GM12875 (cell line): ENCODE results near the gene OPN4.

ENCODE experiments used
- H3K4me3 ChIP-seq: one replicate; pipeline ENCODE4 v1.5.1; 2011; ENCODE audit warnings: low read depth, low read length, control low read depth
- TF ChIP-seq, protein P1 (sequence below): IDR thresholded peaks from 2 replicates; pipeline ENCODE4 v1.5.1; 2011; ENCODE audit warnings: low read depth, mild to moderate bottlenecking, control low read depth, inconsistent platforms, low read length, moderate library complexity, borderline replicate concordance; ENCODE audit not compliant: insufficient read depth

Gene OPN4

DNA sequence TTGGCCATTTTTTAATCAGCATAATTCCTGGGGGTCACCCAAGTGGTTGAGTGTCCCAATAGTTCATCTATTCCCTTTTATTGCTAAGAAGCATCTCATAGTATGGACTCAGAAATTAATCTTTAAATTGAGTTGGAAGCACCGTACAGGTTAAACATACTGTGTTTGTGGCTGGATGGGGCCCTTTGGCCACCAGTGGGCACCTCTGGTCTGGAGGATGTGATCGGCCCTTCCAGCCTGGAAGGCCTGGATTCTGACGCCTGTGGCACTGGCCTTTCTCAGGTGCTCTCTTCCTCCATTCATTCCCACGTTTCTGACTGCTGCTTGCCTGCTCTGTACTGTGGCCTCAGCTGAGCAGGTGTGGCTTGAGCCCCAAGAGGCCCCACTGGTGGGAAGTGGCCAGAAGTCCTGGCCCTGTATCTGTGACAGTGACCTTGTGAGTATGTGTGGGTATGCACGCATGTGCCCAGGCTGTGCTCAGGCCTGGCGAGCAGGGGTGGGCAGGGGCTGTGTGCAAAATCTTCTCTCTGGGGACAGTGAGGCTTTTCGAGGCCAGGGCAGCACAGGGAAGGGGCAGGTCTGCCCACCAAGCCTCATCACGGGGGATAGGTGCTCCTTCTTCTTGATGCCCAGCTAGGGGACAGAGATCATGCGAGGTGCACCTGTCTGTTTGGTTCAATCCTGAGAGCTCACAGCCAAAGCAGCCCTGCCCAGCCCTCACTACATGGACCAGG lies 44.0 kb downstream of the OPN4 start:
- TF ChIP-seq, protein P1, sequence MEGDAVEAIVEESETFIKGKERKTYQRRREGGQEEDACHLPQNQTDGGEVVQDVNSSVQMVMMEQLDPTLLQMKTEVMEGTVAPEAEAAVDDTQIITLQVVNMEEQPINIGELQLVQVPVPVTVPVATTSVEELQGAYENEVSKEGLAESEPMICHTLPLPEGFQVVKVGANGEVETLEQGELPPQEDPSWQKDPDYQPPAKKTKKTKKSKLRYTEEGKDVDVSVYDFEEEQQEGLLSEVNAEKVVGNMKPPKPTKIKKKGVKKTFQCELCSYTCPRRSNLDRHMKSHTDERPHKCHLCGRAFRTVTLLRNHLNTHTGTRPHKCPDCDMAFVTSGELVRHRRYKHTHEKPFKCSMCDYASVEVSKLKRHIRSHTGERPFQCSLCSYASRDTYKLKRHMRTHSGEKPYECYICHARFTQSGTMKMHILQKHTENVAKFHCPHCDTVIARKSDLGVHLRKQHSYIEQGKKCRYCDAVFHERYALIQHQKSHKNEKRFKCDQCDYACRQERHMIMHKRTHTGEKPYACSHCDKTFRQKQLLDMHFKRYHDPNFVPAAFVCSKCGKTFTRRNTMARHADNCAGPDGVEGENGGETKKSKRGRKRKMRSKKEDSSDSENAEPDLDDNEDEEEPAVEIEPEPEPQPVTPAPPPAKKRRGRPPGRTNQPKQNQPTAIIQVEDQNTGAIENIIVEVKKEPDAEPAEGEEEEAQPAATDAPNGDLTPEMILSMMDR: no peak
- H3K4me3 ChIP-seq: no peak overlapping the region

DNA sequence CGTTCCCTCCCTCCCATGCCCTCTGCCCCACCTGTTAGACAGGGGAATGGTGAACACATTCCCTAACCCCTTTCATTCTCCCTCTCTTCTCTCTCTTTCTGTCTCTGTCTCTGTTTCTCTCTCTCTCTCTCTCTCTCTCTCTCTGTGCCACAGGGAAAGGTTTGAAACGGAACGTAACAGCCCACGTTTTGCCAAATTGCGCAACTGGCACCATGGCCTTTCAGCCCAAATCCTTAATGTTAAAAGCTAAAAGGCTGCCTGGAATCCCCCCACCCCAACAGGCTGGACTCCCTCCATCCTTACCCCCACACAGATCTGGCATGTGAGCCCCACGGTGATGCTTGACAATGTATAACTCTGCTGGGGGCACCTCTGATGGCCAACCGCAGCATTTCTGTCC lies 44.8 kb downstream of the OPN4 start:
- no peak overlapping the region for H3K4me3 ChIP-seq
- TF ChIP-seq, protein P1: no peak

DNA sequence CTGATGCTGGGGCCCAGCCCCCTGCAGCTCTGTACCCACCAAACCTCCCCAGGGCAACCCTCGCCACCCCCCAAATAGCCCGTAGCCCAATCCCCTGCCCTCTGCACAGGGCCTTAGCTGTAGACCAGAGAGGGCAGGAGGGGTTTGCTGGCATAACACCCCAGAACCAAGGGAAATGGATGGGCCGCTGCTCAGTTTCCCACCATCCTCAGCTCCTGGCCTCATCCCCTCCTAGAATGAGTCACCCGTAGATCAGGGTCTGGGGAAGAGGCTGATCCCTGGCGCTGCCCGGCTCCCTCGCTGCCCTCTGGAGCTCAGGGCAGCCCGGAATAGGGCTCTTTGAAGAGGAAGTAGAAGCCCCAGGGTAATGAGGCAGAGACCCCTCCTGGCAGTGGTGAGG lies 45.2 kb downstream of the OPN4 start:
- no peak overlapping the region for H3K4me3 ChIP-seq
- TF ChIP-seq, protein P1: no peak

DNA sequence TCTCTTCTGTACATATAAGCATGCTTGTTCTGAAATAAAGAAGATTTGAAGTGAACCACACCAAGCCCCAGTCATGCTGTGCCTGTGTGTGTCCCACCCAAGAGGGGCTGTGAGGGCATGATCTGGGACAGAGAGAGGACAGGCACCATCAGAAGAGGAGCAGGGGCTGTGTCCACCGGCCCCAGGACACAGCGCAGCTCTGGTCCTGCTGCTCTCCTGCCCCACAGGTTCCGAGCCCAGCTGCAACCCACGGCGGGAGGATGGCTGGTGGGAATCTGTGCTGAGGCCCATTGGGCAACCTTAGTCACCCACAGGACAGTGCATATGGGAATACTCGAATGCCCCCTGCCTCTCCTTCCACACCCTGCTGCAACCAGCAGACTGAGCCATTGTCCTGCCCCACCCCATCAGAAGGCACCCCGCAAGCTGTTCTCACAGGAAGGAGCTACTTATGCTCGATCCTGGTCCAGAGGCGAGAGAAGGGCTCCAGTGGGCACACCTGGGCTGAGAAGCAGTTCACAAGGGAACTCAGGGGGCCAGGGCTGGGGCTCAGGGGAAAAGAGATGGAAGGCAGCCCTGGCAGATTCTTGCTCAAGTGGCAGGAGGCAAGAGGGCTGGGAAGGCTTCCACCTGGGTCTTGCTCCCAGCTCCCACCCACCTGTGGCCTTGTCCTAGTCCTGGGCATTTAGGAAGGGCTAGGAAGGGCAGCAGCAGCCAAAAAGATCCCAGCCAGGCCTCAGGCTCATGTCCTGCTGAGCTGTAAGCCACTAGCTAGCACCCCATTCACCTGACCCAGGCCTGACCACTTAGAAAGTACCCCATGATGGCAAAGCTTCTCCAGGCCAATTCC lies 45.9 kb downstream of the OPN4 start:
- TF ChIP-seq, protein P1: no peak

DNA sequence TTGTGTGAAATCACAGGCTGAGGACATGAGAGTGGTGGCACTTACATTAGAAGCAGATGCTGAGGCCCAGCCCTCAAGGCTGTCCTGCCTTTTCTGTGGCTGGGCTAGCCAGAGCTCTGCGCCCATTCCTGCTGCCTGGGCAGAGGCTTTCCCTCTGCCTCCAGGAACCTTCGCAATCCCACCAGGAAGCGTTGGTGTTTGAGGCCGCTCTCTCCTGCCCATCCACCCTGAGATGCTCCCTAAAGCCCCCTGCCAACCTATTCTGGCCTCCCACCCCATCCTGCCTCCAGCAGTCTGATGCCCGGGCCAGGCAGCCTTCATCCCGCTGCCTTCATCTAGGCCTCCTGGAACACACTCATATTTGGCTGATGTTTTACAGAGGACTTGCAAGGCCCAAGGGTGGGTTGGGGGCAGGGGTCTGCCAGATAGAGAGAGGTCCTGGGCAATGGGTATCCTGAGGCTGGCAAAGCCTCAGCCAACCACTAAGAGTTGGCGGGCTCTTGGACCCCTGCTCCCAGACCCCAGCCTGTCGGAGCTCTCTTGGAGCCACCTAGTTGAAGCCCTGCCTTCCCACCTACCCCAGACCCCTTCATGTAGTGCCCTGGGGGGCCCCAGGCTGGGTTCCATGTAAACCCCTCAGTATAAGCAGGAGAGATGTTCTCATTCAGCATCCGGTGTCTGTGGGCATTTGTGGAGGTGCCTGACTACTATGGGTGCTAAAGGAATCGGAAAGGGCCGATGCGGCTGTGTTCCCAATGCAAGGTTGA lies 46.7 kb downstream of the OPN4 start:
- H3K4me3 ChIP-seq: no peak overlapping the region
- TF ChIP-seq, protein P1: no peak

More for the DNA sequence above, 45.9 kb downstream of the OPN4 start:
- H3K4me3 ChIP-seq: no peak overlapping the region

DNA sequence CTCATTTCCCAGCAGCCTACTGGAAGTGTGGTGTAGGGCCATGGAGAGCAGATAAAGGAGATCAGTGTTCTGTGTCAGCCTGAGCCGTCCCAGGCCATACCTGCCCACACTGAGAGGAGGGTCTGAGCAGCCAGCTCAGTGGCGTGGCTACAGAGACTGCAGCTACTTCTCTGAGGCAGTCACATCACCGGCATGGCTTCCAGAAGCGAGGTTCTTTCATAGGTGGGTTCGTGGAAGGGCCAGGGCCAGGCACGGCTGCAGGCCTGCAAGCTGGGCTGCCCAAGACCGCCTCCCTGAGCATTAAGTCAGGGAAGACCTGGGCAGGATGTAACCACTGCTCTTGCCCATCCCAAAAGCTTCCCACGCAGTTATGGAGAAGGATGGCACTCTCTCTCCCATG lies 48.8 kb downstream of the OPN4 start:
- TF ChIP-seq, protein P1: no peak
- no peak overlapping the region for H3K4me3 ChIP-seq

DNA sequence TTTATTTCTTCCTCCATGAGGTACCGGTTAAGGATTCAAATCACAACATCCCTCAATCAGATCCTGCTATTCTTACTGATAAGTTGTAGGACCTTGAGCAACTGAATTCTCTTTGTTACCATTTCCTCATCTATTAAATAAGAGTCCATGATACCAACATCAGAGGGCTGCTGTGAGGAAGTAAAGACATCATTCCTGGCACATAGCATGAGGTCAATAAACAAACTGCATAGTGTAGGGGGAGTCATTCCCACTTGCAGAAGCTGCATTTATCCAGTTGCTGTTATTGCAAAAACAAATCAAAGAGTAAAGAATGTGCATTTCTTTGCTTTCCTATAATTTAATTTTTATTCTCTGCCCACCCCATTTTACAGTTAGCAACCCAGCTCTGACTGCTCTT lies 50.8 kb downstream of the OPN4 start:
- TF ChIP-seq, protein P1: no peak
- H3K4me3 ChIP-seq: no peak overlapping the region
